GM18498 (cell line): ENCODE measurements around the gene RER1.

Experiments used
- ATAC-seq: cut with Tn5 transposase; IDR thresholded peaks from one replicate; pipeline ENCODE4 v1.9.1; 2021; ENCODE audit warnings: mild to moderate bottlenecking, moderate library complexity; ENCODE audit not compliant: unreplicated experiment

RER1 gene

DNA sequence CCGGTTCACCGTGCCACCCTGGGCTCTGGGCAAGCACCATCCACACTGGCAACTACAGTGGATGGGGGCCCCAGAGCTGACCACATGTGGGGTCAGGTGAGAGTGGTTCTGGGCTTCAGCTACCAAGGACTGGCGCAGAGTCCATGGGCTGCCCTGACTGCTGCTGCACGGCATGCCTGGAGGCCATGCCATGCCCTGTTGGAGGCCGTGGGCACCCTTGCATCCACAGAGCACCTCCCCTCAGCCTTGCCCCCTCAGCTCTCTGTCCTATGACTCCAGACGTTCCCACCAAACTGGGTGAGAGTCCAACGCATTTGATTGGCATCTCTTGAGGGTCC lies 15.7 kb upstream of the RER1 start:
- ATAC-seq = no peak

DNA sequence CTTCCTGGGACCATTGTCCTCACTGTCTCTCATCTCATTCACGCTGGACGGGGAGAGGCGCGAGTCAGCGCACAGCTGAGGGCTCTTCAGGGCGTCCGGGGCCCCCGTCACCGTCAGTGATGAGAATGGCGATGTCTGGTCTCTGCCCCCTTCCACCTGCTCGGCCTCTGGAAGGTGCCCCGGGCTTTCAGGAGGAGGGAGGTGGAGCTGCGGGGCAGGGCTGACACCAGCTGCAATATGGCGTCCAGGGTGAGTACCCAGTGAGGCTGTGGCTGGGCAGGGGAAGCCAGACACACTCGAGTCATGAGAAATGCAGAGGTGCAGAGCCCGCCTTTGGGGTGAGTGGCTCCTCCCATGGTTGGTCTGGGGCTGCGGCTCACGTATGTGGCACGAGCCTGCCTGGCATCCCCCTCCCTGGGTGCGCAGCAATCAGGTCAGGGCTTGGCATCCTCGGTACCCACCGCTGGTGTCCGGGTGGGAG lies 15.3 kb upstream of the RER1 start:
- no peak for ATAC-seq

DNA sequence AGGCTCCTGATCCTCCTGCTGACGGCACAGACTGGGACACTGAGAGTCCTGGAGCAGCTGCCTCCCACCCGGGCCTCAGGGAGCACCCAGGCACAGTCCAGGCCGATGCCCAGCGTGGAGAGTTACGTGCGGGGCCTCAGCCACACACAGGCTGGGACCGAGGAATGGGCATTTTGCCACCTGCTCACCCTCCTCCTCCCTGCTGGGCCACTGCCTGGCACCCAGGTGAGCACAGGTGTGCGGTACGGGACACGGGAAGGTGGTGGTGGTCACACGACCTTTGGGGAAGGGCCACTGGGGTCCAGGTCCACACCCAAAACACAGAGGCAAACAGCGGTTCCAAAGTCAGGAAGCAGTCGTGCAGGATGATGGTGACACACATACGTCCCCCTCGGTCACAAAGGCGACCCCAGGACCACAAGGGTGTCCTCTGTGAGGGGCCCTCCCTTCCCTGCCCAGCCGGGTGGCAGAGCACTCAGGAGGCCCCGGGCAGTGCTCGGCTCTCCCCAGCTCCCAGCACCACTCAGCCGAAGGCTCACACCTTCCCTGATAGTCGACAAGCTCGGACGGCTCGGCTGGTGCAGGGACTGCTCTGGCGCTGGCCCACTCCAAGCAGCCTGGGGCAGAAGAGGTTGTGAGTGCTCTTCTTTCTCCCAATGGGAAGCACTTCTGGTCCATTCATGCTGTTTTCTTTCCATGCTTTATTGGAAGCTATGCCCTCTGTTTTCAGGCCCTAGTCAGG lies 14.5 kb upstream of the RER1 start:
- ATAC-seq = no peak

DNA sequence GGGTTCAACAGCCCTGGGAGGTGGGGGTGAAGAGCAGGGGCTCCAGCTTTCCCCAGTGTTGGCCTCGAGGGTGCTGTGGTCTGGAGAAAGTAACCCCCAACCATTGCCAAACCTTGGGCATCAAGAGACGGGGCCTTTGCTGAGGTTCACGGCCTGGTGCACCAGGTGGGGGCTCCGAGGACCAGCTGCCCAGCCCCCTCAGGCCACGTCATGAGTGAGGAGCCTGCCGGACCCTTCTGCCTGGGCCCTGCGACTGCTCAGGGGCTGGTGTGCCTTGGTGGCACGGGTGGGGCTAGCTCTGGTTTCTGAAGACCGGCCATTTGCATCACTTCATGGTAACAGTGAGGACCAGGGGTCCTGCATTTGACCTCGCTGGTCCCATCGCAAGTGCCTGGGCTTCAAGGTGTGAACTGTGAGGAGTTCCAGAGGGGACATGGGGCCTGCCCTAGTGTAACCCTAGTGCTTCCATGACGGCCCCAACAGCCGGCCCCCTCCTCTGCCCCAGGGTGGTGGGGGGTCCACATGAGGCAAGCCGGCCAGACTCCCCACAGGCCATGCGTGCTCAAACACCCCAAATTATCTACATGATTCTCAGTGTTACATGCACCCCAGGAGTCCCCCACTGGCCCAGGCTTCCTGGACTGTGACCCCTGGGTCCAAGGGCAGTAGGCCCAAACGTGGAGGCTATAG lies 13.7 kb upstream of the RER1 start:
- no peak for ATAC-seq

DNA sequence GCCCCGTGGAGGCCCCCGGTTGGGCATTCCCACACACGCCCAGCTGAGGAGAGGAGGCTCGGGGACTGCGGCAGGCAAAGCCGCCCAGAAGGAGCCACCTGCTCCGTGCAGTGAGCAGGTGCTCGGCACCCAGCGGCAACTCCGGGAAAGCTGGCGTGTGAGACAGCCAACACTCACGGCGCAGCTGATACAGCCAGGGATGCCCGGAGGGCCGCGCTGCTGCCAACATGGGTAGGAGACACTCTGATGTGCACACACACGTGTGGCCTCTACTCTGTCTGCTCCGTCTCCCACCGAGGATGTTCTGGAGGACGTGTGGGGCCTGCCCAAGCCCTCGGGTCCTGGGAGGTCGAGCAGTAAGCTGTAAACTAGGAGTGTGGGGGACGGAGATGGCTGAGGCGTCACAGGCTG lies 13.2 kb upstream of the RER1 start:
- no peak for ATAC-seq

DNA sequence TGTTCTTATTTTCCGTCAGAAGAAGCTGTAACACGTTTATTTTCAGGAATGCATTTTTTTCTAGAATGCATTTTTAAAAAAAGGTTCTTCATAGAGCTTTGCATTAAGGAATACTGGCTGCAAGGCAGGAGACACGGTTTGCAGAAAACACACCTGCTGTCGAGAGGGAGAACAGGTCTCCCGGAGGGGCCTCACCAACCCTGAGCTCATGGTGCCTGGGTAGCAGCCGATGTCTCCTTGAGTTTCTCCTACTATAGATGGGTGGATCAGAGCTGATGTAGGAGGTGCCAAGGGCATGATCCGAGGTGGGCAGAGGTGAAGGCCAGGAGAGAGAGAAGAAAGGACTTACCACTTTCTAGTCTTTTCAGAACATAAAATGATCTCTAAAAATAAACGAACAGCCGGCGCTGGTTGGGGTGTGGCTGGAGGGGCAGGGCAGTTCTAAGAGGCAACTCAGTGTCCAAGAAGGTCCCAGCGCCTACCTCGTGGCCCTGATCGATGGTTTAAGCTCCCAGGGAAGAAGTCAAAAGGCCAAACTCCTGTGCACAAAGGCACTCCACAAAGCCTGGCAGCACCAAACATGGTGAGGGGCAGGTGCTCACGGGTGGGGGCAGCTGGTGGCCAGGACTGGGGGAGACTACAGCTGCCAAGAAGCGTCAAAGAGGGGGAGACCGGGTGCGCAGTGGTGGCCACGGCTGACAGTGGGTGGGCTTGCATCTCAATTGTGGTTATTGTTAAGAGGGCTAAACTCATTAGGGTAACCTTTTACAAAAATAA lies 12.5 kb upstream of the RER1 start:
- ATAC-seq = no peak

DNA sequence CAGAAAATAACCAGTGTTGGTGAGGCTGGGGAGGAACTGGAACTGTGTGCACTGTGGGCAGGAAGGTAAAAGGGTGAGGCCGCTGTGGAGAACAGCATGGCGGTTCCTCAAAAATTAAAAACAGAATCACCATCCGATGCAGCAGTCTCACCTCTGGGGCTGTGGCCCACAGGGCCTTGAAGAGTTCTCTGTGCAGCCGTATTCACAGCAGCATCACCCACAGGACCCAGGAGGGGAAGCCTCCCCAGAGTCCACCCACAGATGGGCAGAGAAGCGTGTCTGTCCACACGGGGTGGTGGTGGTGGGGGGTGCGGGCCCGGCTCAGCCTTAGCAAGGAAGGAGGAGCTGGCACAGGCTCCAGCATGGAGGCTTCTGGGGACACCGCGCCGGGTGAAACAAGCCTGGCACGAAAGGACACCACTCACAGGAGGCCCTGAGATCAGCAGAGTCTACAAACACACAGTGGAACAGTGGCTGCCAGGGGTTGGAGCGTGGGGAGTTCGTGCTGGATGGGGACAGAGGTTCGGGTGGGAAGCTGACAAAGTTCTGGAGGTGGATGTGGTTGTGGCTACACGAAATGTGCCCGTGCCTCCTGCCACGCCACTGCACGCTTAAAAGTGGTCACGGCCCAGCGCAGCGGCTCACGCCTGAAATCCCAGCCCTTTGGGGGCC lies 11.8 kb upstream of the RER1 start:
- no peak for ATAC-seq

DNA sequence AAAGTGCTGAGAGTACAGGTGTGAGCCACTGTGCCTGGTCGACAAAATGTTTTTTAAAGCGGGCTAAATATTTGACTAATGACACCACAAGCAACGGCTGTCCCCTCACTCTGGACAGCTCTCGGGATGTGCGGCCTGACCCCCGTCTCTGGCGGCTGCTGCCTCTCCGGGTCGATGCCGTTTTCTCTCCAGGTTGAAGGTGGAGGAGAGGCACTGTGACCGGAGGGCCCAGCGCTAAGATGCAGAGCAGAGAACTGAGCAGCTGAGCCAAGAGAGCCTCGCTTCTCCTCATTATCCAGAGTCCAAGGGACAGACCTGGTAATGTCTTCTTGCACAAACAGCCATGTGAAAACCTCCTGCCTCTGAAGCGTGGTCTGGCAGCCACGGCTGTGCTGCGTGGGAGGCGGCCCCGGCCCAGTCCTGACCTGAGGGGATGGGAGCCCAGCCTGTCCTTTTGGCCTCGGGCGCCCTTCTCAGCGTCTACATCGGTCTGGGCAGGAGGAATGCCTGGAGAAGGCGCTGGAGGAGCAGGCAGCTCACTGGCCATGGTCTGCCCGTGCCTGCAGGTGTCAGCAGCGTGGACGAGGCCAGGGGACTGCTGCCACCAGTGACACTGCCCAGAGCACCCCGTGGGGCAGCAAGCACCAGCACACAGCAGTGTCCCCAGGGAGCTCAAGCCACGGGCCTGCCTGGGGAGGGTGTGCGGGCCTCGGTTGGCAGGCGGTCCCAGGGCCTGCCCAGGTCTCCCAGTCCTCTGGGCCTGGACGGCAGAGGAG lies 10.6 kb upstream of the RER1 start:
- no peak for ATAC-seq

DNA sequence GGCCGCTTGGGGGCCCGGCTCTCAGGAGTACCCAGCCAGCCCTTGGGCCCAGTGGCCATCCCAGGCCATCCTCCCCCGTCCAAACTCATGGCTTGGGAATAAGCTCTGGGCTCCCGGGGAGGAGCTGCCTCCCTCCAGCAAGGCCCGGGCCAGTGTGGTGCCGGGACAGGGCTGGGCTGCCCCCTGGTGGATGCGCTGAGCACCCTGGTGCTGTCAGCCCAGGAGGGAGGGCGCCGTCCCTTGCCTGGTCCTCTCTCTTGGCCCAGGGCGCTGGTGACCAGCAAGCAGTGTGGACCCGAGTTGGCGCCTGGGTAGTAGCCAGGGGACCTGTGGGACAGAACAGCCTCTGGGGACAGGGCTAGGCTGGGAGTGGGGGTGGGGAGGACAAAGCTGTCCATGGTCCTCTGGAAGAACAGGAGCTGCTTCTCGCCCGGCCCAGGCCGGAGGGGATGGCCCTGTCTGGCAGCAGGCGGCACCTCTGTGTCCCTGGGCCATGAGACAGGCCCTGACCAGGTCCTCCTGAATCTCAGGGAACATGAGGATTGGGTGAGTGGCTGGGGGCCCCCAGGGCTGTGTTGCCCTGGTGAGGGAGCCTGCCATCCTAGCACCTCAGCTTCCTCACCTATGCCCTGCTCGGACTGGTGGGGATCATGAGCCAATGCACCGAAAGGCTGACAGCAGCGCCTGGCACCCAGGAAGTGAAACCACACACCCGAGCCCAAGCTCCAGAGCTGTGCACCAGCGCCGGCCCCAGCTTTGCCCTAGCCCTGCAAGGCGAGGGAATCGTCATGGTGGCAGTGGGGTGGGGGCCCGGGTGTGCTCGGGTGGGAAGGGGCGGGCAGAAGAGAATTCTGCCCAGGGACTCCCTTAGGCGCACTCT lies 9.7 kb upstream of the RER1 start:
- ATAC-seq = peak; percentile 55

DNA sequence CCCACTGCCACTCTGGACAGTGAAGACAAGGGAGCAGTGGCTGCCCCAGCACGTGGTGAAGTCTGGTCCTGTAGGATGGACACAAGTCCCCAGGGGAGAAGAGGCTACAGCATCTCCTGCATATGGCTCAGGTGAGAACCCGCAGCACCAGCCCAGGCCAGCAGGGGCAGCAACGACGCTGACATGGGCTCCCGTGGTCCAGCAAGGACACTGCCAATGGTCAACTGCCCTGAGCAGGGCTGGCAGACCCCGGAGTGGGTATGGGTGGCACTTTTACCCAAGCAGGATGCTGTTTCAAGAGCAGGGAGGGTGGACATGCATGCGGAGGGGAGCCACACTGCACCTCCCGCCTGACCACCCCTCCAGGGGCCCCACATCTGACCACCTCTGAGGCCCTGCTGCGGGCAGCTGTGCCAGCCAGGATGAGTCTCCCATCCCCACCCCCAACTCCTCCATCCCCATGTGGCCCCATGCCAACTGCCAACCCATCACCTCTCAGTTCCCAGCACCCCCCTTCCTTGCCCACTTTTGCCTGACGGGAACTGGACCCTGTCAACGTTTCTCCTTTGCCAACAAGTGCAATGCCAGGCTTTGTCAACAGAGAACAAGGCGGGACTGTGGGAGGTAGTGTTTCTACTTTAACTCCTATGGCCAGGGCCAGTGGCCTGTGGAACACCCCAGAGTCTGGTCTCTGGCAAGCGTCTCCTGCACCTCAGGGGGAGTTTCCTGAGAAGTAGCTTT lies 8.8 kb upstream of the RER1 start:
- ATAC-seq = no peak

DNA sequence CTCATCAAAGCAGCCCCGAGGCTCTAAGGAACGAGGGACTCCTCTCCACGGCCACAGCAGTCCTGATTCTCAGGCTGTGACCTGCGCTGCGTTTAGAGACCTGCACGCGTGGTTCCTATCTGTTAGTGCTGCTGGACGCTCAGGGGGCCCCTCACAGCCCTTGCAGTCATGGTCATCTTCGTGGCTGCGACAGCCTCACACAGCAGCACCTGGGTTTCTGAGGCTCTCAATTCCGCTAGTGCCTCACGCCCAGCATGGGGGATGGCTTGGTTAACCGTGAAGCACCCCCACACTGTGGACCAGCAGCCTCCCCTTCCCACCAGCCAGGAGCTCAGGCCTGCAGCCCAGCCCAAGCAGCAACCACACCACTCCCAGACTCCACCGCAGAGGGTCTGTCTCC lies 8.1 kb upstream of the RER1 start:
- no peak for ATAC-seq

DNA sequence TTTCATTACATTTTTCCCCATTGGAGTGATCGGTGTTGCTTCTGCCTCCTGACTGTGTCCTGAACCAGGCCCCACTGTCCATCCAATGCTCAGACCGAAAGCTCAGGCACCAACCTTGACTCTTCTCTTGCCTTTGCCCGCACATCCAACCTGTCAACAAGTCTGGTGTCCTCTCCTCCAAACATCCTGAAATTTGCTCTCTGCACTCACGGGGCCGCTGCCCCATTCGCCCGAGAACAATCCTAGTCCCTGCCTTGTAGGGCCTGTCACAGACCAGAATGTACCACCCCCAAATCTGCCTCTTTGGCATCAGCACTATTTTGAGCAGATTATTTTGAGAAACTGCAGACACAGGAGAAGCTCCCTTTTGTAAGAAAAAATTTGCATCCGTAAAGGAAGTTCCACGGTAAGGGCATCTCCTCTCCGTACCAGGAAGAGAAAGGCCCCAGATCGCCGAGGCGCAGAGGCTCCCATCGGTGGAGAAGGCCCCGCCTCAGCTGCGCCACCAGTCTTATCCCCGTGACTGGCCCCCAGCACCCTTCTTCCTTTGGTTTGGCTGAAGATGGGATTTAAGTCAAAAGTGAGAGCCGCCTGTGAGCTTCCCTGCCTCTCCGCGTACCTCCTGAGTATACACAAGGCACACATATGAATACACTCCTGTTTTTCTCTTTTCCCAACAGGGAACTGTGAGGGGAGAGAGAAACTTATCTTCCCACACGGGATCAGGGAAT lies 7.3 kb upstream of the RER1 start:
- no peak for ATAC-seq

DNA sequence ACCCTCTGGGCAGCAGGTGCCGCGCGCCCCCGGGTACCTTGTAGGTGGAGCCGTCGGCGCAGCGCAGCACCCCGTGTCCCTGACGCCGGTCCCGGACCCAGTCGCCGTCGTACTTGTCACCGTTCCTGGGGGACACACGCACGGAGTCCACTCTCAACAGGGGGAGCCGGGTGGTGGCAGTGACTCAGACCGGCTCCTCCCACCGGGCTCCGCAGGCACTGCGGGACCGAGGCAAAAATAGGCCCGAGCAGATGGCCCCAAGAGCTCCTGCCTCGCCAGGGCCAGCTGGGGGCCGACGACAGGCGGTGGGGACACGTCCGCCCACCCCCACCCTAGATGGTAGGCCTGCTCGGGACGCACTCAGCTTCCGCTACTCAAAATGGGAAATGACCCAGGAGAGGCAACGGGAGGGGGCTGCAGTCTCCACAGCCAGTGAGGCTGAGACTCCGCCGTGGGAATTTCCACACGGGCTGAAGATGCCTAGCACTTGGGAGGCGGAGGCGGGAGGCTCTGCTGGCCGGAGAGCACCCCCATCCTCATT lies 6.6 kb upstream of the RER1 start:
- no peak for ATAC-seq

DNA sequence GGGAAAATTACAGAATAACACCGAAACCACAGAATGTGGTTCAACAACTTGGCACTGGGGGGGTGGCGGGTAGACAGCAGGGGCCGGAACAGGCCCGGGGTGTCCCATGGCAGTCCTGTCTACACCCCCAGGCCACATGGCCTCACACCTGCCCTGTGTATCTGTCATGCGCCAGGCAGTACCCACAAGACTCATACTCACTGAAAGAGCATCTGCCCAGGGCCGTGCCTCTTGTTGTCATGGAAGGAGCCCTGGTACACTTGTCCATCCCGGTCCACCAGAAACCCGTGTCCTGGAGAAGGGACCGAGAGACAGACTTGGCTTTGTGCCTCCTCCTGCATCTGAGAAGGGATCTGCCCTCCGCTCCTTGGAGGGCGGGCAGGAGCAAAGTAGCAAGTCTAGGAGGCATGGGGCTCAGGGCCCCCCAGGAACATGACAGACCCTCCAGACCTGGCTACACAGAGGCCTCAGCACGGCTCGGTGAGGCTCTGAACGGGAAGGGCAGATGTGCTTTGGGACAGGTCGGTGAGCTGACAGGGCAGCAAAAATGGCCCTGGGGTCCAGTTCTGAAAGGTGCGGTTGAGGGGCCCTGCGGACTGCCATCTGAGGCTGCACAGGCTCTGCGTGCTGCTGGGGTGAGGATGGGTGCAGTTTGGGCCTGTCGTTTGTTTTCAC lies 5.9 kb upstream of the RER1 start:
- ATAC-seq = no peak

DNA sequence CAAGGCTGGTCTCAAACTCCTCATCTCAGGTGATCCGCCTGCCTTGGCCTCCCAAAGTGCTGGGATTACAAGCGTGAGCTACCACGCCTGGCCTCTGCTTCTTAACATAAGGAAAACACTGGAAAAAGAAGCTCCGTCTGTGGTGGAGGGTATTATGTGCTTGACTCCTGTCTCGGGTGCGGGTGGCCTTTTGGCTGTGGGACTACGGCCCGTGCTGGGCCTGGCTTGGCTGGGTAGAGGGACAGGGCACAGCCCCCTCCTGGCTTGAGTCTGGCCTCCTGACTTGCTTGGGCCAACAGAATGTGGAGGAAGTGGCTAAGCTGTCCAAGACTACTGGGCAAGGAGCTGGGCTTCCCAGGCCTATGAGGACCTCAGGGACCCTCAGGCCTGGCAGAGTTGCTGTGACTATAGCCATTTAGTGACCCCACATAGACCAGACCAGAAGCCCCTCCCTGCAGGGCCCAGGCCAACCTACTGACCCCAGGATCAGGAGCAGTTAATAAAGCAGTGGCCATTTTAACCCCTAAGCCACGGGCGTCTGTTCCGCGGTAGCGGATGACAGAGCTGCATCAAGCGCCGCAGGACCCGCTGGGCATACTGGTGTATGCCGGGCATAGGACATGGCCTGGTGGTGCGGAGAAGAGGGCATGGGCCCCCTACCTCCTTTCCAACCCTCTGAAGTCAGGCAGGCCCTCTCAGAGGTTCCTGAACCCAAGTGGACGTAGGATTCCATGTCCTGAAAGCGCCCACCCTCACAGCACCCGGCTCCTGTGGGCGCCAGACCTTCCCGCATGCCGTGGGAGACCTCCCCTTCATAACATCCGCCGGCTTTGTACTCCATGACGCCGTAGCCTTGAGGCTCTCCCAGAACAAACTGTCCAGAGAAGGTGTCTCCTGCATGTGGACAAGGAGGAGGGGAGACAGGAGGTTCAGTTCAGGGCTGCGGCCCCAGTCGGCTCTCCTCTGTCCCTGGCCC lies 4.7 kb upstream of the RER1 start:
- no peak for ATAC-seq
